Gastroesophageal sphincter (tissue), 3 donors: Measurements from ENCODE around the gene ZNF692.

Experiments
- EP300 ChIP-seq: sonication (generic); formaldehyde crosslinking; IDR thresholded peaks from one replicate; pipeline ENCODE4 v1.6.1; 2017; ENCODE audit warnings: antibody characterized with exemption, mild to moderate bottlenecking
- POLR2A ChIP-seq, 2 donors: fragments of 450-650 bp; IDR thresholded peaks; one replicate each; pipeline ENCODE4 v1.6.1; 2017; ENCODE audit warnings: antibody characterized with exemption in 2 of 2, mild to moderate bottlenecking in 2 of 2, moderate library complexity in 1 of 2
- TF ChIP-seq, protein P1 (sequence below), 4 experiments: fragments of 200-600 bp in 2 of 4; fragments of 450-650 bp in 2 of 4; sonication (generic) in 1 of 4; IDR thresholded peaks; one replicate each; pipeline ENCODE4 v1.5.1; 2017 to 2019; ENCODE audit warnings: antibody characterized with exemption in 4 of 4, mild to moderate bottlenecking in 2 of 4, moderate library complexity in 2 of 4

DNA sequence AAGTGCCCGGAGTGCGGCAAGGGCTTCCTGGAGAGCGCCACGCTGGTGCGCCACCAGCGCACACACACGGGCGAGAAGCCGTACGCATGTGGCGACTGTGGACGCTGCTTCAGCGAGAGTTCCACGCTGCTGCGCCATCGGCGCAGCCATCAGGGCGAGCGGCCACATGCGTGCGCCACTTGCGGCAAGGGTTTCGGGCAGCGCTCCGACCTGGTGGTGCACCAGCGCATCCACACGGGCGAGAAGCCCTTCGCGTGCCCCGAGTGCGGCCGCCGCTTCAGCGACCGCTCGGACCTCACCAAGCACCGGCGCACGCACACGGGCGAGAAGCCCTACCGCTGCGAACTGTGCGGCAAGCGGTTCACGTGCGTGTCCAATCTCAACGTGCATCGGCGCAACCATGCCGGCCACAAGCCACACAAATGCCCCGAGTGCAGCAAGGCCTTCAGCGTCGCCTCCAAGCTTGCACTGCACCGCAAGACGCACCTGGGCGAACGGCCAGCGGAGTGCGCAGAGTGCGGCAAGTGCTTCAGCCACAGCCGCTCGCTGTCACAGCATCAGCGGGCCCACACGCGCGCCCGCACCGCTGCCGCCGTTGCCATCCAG lies 10.8 kb downstream of the ZNF692 start:
- TF ChIP-seq, protein P1, sequence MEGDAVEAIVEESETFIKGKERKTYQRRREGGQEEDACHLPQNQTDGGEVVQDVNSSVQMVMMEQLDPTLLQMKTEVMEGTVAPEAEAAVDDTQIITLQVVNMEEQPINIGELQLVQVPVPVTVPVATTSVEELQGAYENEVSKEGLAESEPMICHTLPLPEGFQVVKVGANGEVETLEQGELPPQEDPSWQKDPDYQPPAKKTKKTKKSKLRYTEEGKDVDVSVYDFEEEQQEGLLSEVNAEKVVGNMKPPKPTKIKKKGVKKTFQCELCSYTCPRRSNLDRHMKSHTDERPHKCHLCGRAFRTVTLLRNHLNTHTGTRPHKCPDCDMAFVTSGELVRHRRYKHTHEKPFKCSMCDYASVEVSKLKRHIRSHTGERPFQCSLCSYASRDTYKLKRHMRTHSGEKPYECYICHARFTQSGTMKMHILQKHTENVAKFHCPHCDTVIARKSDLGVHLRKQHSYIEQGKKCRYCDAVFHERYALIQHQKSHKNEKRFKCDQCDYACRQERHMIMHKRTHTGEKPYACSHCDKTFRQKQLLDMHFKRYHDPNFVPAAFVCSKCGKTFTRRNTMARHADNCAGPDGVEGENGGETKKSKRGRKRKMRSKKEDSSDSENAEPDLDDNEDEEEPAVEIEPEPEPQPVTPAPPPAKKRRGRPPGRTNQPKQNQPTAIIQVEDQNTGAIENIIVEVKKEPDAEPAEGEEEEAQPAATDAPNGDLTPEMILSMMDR (IDR thresholded peaks at IDR 0.05): no peak
- no peak for TF ChIP-seq EP300
- TF ChIP-seq POLR2A (IDR thresholded peaks at IDR 0.05): no peak
